Superior temporal gyrus (tissue), 1 donor: Measurements from ENCODE around the gene IZUMO2.
A peak's percentile ranks its signal among the peaks of the same experiment; 100 is the strongest.

Source experiments
- DNase-seq: peaks from one replicate; pipeline ENCODE4 v3.0.0-alpha.2; 2016; ENCODE audit errors: extremely low spot score

Gene IZUMO2

GRCh38 chr19:50162988-50163387 is at the start of gene IZUMO2:
Gene IZUMO2, minus strand, starts transcription at chr19:50163281. Its CDS starts 87 bp downstream, at chr19:50163194.
- DNase-seq = no peak

GRCh38 chr19:50210425-50210824 is 47.3 kb upstream of the IZUMO2 start:
- DNase-seq = no peak

- no peak for DNase-seq
These were observed 46.0 kb upstream of the IZUMO2 start for GRCh38 chr19:50209131-50209530.

GRCh38 chr19:50207730-50208129 is 44.6 kb upstream of the IZUMO2 start:
- DNase-seq = no peak

GRCh38 chr19:50206191-50206590 is 43.1 kb upstream of the IZUMO2 start:
- no peak for DNase-seq

- no peak for DNase-seq
These were observed 42.6 kb upstream of the IZUMO2 start for GRCh38 chr19:50205681-50206138.

- DNase-seq = no peak
These were observed 42.0 kb upstream of the IZUMO2 start for GRCh38 chr19:50204811-50205675.

- no peak for DNase-seq
These were observed 41.0 kb upstream of the IZUMO2 start for GRCh38 chr19:50204081-50204428.

GRCh38 chr19:50203281-50204080 is 40.4 kb upstream of the IZUMO2 start, which contains the start of gene MYH14:
Gene MYH14, plus strand, starts transcription at chr19:50203622. Its CDS starts 6,744 bp downstream, at chr19:50210366.
- DNase-seq = peak; percentile 97

- DNase-seq = no peak
These were observed 39.8 kb upstream of the IZUMO2 start for GRCh38 chr19:50202962-50203280.

- DNase-seq = no peak
These were observed 39.3 kb upstream of the IZUMO2 start for GRCh38 chr19:50202386-50202785.

GRCh38 chr19:50199259-50199555 is 36.1 kb upstream of the IZUMO2 start:
- DNase-seq = no peak

GRCh38 chr19:50198431-50199258 is 35.6 kb upstream of the IZUMO2 start:
- DNase-seq = peak; percentile 27

GRCh38 chr19:50197348-50197747 is 34.3 kb upstream of the IZUMO2 start:
- no peak for DNase-seq

- DNase-seq = no peak
These were observed 33.3 kb upstream of the IZUMO2 start for GRCh38 chr19:50196322-50196932.

- DNase-seq = no peak
These were observed 32.1 kb upstream of the IZUMO2 start for GRCh38 chr19:50195224-50195623.

GRCh38 chr19:50192463-50193211 is 29.6 kb upstream of the IZUMO2 start:
- no peak for DNase-seq

- DNase-seq = no peak
These were observed 28.1 kb upstream of the IZUMO2 start for GRCh38 chr19:50191216-50191615.

- DNase-seq = no peak
These were observed 27.4 kb upstream of the IZUMO2 start for GRCh38 chr19:50190439-50190891.

GRCh38 chr19:50189331-50189730 is 26.2 kb upstream of the IZUMO2 start:
- DNase-seq = no peak

- no peak for DNase-seq
These were observed 24.9 kb upstream of the IZUMO2 start for GRCh38 chr19:50187937-50188336.
